Measurements from ENCODE around the gene ADAMTSL4. TPM values are rescaled to one million over a fixed set of nuclear protein-coding genes. Genes with fewer than 3 reads are reported as not detected.

ADAMTSL4 gene
- total RNA-seq, 1 donor from 2014 or later: 0.46 TPM

DNA sequence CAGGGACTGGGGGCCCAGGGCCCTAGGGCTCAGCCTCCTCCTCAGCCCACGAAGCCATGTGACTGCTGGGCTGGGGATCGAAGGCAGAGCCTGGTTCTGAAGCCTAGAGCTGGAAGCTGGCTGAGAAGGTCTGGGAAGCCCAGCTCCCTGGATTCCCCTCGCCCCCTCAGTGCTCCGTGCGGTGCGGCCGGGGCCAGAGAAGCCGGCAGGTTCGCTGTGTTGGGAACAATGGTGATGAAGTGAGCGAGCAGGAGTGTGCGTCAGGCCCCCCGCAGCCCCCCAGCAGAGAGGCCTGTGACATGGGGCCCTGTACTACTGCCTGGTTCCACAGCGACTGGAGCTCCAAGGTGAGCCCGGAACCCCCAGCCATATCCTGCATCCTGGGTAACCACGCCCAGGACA lies 9.1 kb downstream of the ADAMTSL4 start:
- TF ChIP-seq, protein P1, sequence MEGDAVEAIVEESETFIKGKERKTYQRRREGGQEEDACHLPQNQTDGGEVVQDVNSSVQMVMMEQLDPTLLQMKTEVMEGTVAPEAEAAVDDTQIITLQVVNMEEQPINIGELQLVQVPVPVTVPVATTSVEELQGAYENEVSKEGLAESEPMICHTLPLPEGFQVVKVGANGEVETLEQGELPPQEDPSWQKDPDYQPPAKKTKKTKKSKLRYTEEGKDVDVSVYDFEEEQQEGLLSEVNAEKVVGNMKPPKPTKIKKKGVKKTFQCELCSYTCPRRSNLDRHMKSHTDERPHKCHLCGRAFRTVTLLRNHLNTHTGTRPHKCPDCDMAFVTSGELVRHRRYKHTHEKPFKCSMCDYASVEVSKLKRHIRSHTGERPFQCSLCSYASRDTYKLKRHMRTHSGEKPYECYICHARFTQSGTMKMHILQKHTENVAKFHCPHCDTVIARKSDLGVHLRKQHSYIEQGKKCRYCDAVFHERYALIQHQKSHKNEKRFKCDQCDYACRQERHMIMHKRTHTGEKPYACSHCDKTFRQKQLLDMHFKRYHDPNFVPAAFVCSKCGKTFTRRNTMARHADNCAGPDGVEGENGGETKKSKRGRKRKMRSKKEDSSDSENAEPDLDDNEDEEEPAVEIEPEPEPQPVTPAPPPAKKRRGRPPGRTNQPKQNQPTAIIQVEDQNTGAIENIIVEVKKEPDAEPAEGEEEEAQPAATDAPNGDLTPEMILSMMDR (IDR thresholded peaks at IDR 0.05; ENCODE audit: insufficient read depth, low read length, poor library complexity, severe bottlenecking): no peak
- DNase-seq (ENCODE audit: low read depth): no peak
- H3K4me3 ChIP-seq (ENCODE audit: low read depth, low read length): no peak overlapping the region
- no peaks in the 10 kb centered on the region for H3K27me3 ChIP-seq (ENCODE audit: control insufficient read depth, insufficient read depth, low read length)
- H3K36me3 ChIP-seq (ENCODE audit: control insufficient read depth, insufficient read depth, low read length): no peaks in the 10 kb centered on the region

DNA sequence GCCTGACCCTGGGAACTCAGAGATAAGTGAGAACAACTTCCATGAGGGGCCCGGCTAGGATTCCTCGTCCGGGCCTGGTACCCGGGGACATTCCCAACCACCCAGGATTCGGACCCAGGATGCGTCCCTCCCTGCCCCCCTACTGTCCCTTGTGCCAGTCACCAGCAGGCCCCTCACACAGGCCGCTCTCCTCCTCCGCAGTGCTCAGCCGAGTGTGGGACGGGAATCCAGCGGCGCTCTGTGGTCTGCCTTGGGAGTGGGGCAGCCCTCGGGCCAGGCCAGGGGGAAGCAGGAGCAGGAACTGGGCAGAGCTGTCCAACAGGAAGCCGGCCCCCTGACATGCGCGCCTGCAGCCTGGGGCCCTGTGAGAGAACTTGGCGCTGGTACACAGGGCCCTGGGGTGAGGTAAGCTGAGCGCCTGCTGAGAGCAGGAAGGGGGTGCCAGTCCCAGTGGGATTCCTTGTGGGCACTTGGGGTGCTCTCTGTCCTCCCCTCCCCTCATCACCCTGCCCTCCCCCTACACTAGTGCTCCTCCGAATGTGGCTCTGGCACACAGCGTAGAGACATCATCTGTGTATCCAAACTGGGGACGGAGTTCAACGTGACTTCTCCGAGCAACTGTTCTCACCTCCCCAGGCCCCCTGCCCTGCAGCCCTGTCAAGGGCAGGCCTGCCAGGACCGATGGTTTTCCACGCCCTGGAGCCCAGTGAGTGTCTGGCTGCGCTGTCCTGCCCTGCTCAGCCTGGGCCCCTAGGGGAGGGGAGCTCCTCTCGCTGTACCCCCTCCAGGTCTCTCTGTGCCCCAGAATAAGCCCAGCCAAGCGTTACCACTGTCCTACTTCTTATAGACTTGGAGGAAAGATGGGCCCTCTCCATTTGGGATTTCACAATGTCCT lies 9.8 kb downstream of the ADAMTSL4 start:
- no peak for DNase-seq (ENCODE audit: low read depth)
- Histone ChIP-seq H3K27me3 (ENCODE audit: control insufficient read depth, insufficient read depth, low read length) (no peaks in the 10 kb centered on the region), H3K36me3 (ENCODE audit: control insufficient read depth, insufficient read depth, low read length) (no peaks in the 10 kb centered on the region), H3K4me3 (ENCODE audit: low read depth, low read length) (no peak overlapping the region)
- TF ChIP-seq, protein P1 (IDR thresholded peaks at IDR 0.05; ENCODE audit: insufficient read depth, low read length, poor library complexity, severe bottlenecking): no peak

DNA sequence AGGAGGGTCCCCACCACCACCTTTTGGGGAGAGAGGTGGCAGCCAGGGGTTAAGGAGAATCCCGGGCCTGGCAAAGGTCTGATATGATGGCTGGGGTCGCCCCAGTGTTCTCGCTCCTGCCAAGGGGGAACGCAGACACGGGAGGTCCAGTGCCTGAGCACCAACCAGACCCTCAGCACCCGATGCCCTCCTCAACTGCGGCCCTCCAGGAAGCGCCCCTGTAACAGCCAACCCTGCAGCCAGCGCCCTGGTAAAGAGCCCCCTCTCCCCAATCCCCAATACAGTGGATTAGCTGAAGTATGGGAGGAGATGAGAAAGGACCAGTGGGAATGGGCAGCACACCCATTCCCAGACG lies 10.4 kb downstream of the ADAMTSL4 start:
- TF ChIP-seq, protein P1 (IDR thresholded peaks at IDR 0.05; ENCODE audit: insufficient read depth, low read length, poor library complexity, severe bottlenecking): no peak
- Histone ChIP-seq H3K4me3 (ENCODE audit: low read depth, low read length) (no peak overlapping the region), H3K27me3 (ENCODE audit: control insufficient read depth, insufficient read depth, low read length) (no peaks in the 10 kb centered on the region), H3K36me3 (ENCODE audit: control insufficient read depth, insufficient read depth, low read length) (no peaks in the 10 kb centered on the region)
- no peak for DNase-seq (ENCODE audit: low read depth)

DNA sequence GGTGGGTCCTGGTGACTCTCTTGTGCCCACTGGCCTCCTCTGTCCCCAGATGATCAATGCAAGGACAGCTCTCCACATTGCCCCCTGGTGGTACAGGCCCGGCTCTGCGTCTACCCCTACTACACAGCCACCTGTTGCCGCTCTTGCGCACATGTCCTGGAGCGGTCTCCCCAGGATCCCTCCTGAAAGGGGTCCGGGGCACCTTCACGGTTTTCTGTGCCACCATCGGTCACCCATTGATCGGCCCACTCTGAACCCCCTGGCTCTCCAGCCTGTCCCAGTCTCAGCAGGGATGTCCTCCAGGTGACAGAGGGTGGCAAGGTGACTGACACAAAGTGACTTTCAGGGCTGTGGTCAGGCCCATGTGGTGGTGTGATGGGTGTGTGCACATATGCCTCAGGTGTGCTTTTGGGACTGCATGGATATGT lies 10.8 kb downstream of the ADAMTSL4 start:
- DNase-seq (ENCODE audit: low read depth): no peak
- Histone ChIP-seq H3K4me3 (ENCODE audit: low read depth, low read length) (no peak overlapping the region), H3K27me3 (ENCODE audit: control insufficient read depth, insufficient read depth, low read length) (no peaks in the 10 kb centered on the region), H3K36me3 (ENCODE audit: control insufficient read depth, insufficient read depth, low read length) (no peaks in the 10 kb centered on the region)
- TF ChIP-seq, protein P1 (IDR thresholded peaks at IDR 0.05; ENCODE audit: insufficient read depth, low read length, poor library complexity, severe bottlenecking): peak; percentile 95

DNA sequence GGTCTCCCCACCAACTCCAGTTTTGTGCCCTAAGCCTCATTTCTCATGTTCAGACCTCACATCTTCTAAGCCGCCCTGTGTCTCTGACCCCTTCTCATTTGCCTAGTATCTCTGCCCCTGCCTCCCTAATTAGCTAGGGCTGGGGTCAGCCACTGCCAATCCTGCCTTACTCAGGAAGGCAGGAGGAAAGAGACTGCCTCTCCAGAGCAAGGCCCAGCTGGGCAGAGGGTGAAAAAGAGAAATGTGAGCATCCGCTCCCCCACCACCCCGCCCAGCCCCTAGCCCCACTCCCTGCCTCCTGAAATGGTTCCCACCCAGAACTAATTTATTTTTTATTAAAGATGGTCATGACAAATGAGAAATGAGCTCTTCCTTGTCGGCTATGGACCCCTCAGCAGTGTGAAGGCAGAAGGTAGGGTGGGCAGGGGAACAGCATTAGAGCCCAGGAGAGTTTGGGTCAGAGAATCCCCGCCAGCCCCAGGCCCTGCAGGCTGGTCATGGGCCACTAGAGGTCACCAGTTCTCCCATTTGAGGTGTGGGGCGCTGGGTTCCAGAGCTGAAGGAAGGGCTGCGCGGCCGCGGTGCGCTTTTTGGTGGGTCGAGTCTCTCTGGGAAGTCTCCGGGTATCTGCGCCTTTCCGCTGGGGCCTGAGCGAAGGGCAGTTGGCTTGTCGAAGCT lies 11.5 kb downstream of the ADAMTSL4 start:
- DNase-seq (ENCODE audit: low read depth): no peak
- TF ChIP-seq, protein P1 (IDR thresholded peaks at IDR 0.05; ENCODE audit: insufficient read depth, low read length, poor library complexity, severe bottlenecking): peak; percentile 84
- Histone ChIP-seq H3K4me3 (ENCODE audit: low read depth, low read length) (peak overlapping the region; percentile 36), H3K27me3 (ENCODE audit: control insufficient read depth, insufficient read depth, low read length) (no peaks in the 10 kb centered on the region), H3K36me3 (ENCODE audit: control insufficient read depth, insufficient read depth, low read length) (no peaks in the 10 kb centered on the region)
